ENCODE measurements around the gene THSD4. TPM values are rescaled to one million over a fixed set of nuclear protein-coding genes. Genes with fewer than 3 reads are reported as not detected.
"Not testable (repeated sequence)": the region's sequence is repeated elsewhere in the genome, so short reads cannot be mapped to it uniquely, and the experiment has no call there.

The THSD4 gene
- total RNA-seq, 6 experiments from 2014 or later = 5.2 to 21.8 (median 13.7) TPM

GRCh38 chr15:71312731-71313460 lies 197.6 kb downstream of the THSD4 start:
- Histone ChIP-seq H3K27me3 (no peaks in the 10 kb centered on the region), H3K27ac (no peak overlapping the region), H3K36me3 (no peaks in the 10 kb centered on the region), H3K4me3 (no peak overlapping the region), H3K4me1 (peaks cover 0 to 14% (median 6%) of the 10 kb centered on the region in 4 donors), H3K9me3 (no peaks in the 10 kb centered on the region)
- DNase-seq (no peak), ATAC-seq (peak in 2 of 4 donors; percentile 35 to 54)
- 49% methylated on average over 6 of the region's 6 CpGs for WGBS (ENCODE audit: insufficient coverage, low coverage, low lambda C conversion rate, missing lambda C conversion rate)
- intact Hi-C loops (cut with DNase I) = no loop called here
- no peak for TF ChIP-seq CTCF (IDR thresholded peaks at IDR 0.05)
- TF ChIP-seq POLR2A (IDR thresholded peaks at IDR 0.05) = no peak

- 87% methylated on average over 3 of the region's 3 CpGs for WGBS (ENCODE audit: insufficient coverage, low coverage, low lambda C conversion rate, missing lambda C conversion rate)
- intact Hi-C loops (cut with DNase I) = no loop called here
- no peak for TF ChIP-seq CTCF (IDR thresholded peaks at IDR 0.05)
- no peak for TF ChIP-seq POLR2A (IDR thresholded peaks at IDR 0.05)
- ATAC-seq (no peak), DNase-seq (no peak)
- Histone ChIP-seq H3K4me3 (no peak overlapping the region), H3K27ac (no peak overlapping the region), H3K36me3 (no peaks in the 10 kb centered on the region), H3K9me3 (no peaks in the 10 kb centered on the region), H3K4me1 (peaks cover 0 to 14% (median 6%) of the 10 kb centered on the region in 4 donors), H3K27me3 (no peaks in the 10 kb centered on the region)
Measured at GRCh38 chr15:71313806-71314205, 198.5 kb downstream of the THSD4 start.

- H3K27me3 ChIP-seq = no peaks in the 10 kb centered on the region
- peak overlapping the region in 2 of 3 donors; percentile 48 to 54 for H3K27ac ChIP-seq
- H3K4me3 ChIP-seq = no peak overlapping the region
- H3K36me3 ChIP-seq = no peaks in the 10 kb centered on the region
- peak; percentile 78 to 96 (median 92) for ATAC-seq
- peaks cover 0 to 18% (median 8%) of the 10 kb centered on the region in 4 donors for H3K4me1 ChIP-seq
- TF ChIP-seq POLR2A (IDR thresholded peaks at IDR 0.05) (no peak), CTCF (IDR thresholded peaks at IDR 0.05) (no peak)
- H3K9me3 ChIP-seq = no peaks in the 10 kb centered on the region
- 33% methylated on average over 2 of the region's 2 CpGs for WGBS (ENCODE audit: insufficient coverage, low coverage, low lambda C conversion rate, missing lambda C conversion rate)
- peak; percentile 31 to 88 (median 75) for DNase-seq
- intact Hi-C loops (cut with DNase I) = no loop called here
Measured at GRCh38 chr15:71314956-71315537, 199.8 kb downstream of the THSD4 start.

GRCh38 chr15:71316911-71317310 lies 201.6 kb downstream of the THSD4 start:
- 92% methylated on average over 1 of the region's 1 CpG for WGBS (ENCODE audit: insufficient coverage, low coverage, low lambda C conversion rate, missing lambda C conversion rate)
- no peaks in the 10 kb centered on the region for H3K9me3 ChIP-seq
- DNase-seq (no peak), ATAC-seq (no peak)
- H3K27me3 ChIP-seq = no peaks in the 10 kb centered on the region
- no peak for TF ChIP-seq POLR2A (IDR thresholded peaks at IDR 0.05)
- TF ChIP-seq CTCF (IDR thresholded peaks at IDR 0.05) = no peak
- peaks cover 0 to 26% (median 11%) of the 10 kb centered on the region in 4 donors for H3K4me1 ChIP-seq
- intact Hi-C loops (cut with DNase I) = no loop called here
- H3K27ac ChIP-seq = no peak overlapping the region
- no peak overlapping the region for H3K4me3 ChIP-seq
- H3K36me3 ChIP-seq = no peaks in the 10 kb centered on the region

GRCh38 chr15:71319424-71319823 lies 204.2 kb downstream of the THSD4 start:
- peak overlapping the region in 2 of 3 donors; percentile 42 to 61 for H3K27ac ChIP-seq
- 89% methylated on average over 3 of the region's 3 CpGs for WGBS (ENCODE audit: insufficient coverage, low coverage, low lambda C conversion rate, missing lambda C conversion rate)

More at GRCh38 chr15:71319424-71319823, 204.2 kb downstream of the THSD4 start:
- peaks cover 0 to 22% (median 10%) of the 10 kb centered on the region in 4 donors for H3K4me1 ChIP-seq
- H3K36me3 ChIP-seq; ATAC-seq; H3K4me3 ChIP-seq; H3K9me3 ChIP-seq; intact Hi-C loops (cut with DNase I); DNase-seq; H3K27me3 ChIP-seq: not testable (repeated sequence)
